IPS-20b (cell line): ENCODE measurements around the gene DOCK4.

ENCODE experiments used
- H3K27ac ChIP-seq: one replicate; pipeline ENCODE4 v1.5.1; 2013; ENCODE audit warnings: low read length
- H3K27me3 ChIP-seq: 2 replicates; pipeline ENCODE4 v1.6.1; 2013; ENCODE audit warnings: mild to moderate bottlenecking, low read length, inconsistent platforms; ENCODE audit not compliant: insufficient read depth
- H3K36me3 ChIP-seq: 2 replicates; pipeline ENCODE4 v1.6.1; 2013; ENCODE audit warnings: low read depth, mild to moderate bottlenecking, inconsistent platforms, low read length, moderate library complexity; ENCODE audit not compliant: insufficient read depth
- H3K4me1 ChIP-seq: 2 replicates; pipeline ENCODE4 v1.6.1; 2013; ENCODE audit warnings: mild to moderate bottlenecking, control low read depth, inconsistent platforms, low read length, moderate library complexity; ENCODE audit not compliant: insufficient read depth
- H3K4me3 ChIP-seq: 2 replicates; pipeline ENCODE4 v1.5.1; 2013; ENCODE audit warnings: mild to moderate bottlenecking, low read length, inconsistent platforms
- H3K9ac ChIP-seq: 2 replicates; pipeline ENCODE4 v1.6.1; 2013; ENCODE audit warnings: low read depth, mild to moderate bottlenecking, inconsistent platforms, low read length, moderate library complexity
- H3K9me3 ChIP-seq: 2 replicates; pipeline ENCODE4 v1.6.1; 2013; ENCODE audit warnings: mild to moderate bottlenecking, low read depth, low read length, inconsistent platforms; ENCODE audit not compliant: insufficient read depth

DOCK4 gene

DNA sequence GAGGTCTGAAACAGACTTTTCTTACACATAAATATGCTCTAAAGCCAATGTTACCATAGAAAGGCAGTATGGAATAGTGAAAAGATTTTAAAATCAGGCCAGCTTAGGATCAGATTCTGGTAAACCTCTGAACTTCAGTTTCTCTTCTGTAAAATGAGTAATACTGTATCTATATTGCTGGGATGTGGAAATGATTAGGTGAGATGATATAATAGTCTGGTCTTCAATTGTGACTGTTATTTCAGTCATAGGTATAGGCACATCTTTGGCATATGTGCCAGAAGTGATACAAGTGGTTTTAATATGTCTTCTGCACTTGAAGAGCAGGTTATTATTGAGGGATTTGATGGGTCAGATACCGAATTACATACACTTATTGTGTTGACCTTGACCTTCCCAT, 7.5 kb upstream of the DOCK4 start:
- H3K4me1 ChIP-seq: peaks cover 16% of the 10 kb centered on the region
- H3K9me3 ChIP-seq: no peaks in the 10 kb centered on the region

DNA sequence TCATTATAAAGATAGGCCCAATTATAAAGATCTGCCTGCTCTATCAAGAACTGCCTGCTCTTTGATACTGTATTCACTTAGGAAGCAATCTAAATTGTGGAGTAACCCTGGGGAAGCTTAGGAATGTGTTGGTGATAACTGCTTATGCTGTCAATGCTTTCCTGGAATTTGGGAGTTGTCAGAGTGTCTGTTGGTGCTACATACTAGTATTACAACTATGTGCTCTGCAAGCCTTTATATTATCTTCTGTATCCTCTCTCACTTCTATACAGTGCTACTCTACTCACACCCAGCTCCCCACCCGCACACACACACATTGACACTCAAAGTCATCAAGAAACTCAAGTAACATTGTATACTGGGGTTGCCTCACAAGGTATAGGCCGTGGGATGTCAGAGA, 6.4 kb upstream of the DOCK4 start:
- no peaks in the 10 kb centered on the region for H3K9me3 ChIP-seq
- no peak overlapping the region for H3K4me3 ChIP-seq
- H3K36me3 ChIP-seq: no peaks in the 10 kb centered on the region
- H3K27me3 ChIP-seq: no peaks in the 10 kb centered on the region
- peaks cover 16% of the 10 kb centered on the region for H3K4me1 ChIP-seq
- no peak overlapping the region for H3K9ac ChIP-seq
- H3K27ac ChIP-seq: no peak overlapping the region

More for the DNA sequence above, 7.5 kb upstream of the DOCK4 start:
- no peaks in the 10 kb centered on the region for H3K27me3 ChIP-seq
- H3K27ac ChIP-seq: no peak overlapping the region
- H3K4me3 ChIP-seq: no peak overlapping the region
- no peak overlapping the region for H3K9ac ChIP-seq
- no peaks in the 10 kb centered on the region for H3K36me3 ChIP-seq

DNA sequence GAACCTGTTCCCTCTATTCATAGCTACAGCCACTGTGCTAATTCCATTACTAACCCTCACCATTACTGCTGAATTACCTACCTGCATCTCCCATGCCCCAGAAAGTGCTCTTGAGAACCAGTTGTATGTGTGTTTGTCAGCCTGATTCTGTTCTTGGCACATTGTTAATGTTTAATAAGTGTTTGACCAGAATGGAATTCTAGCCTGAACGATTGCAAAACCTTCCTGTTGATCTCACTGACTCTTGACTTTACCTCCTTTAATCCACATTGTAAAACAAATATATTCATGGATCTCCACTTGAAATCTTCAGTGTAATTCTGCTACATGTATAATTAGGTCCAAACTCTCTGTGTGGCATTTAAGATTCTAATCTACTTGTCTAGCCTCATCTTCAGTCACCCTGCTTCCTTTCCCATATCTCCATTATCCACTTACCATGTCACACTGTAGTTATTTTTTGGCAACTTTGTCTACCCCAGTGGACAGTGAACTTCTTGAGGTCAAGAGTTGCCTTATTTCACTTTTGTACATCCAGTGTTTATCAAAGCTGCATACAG, 5.2 kb upstream of the DOCK4 start:
- H3K27me3 ChIP-seq: no peaks in the 10 kb centered on the region
- H3K9ac ChIP-seq: no peak overlapping the region
- peaks cover 20% of the 10 kb centered on the region for H3K4me1 ChIP-seq
- no peaks in the 10 kb centered on the region for H3K36me3 ChIP-seq
- H3K9me3 ChIP-seq: no peaks in the 10 kb centered on the region
- no peak overlapping the region for H3K27ac ChIP-seq
- no peak overlapping the region for H3K4me3 ChIP-seq

DNA sequence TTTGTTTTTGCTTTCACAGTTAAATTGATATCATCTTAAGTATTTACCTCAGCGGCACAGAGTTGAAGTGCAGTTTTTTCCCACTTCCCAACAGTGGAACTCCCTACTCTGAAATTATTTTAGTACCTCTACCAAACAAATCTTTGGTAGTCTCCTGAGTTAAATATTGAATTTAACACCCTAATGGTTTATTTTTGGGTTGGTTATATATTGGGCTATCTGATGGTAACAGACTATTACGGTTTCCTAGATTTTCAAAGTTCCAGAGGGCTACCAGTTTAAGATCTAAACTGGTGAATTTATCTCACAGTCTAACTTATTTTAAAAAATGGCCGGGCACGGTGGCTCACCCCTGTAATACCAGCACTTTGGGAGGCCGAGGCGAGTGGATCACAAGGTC, 1.6 kb upstream of the DOCK4 start:
- H3K9me3 ChIP-seq: no peaks in the 10 kb centered on the region
- H3K9ac ChIP-seq: 0 out of 2 replicates have a peak overlapping the region, but pooled peaks have one; percentile 91
- no peaks in the 10 kb centered on the region for H3K36me3 ChIP-seq
- peaks cover 12% of the 10 kb centered on the region; the same call in 1 of the 2 replicates for H3K4me1 ChIP-seq
- no peaks in the 10 kb centered on the region; the same call in 1 of the 2 replicates for H3K27me3 ChIP-seq
- H3K27ac ChIP-seq: no peak overlapping the region
- peak overlapping the region; percentile 95 for H3K4me3 ChIP-seq

DNA sequence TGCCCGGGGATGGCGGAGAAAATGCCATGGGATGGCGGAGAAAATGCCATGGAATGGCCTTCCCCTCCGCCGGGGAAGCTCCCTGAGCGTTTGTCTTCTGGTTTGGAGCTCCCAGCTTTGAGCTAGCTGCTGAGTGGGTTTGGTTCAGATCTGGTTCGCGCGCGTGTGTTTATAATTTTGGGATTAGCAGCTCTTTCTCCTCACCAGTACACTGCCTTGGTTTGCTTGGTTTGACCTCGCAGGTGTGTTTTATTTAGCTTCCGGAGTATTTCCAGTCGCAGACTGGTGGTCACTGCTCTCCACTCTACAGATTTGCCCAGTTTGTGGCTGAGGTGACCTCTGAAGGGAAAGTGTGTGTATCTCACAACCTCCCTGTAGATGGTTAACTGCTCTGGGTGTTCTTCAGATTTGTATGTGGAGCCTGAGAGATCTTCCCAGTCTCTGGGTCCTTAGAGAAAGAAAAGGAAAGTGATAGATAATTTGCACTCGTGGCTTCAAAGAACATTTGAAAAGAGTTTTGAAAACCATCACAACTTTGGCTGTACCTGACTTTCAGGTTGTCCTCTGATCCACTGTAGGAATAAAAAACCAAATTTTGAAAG, 893 bp upstream of the DOCK4 start:
- Histone ChIP-seq H3K36me3 (no peaks in the 10 kb centered on the region), H3K4me3 (peak overlapping the region; percentile 95), H3K27me3 (no peaks in the 10 kb centered on the region; the same call in 1 of the 2 replicates), H3K27ac (peak overlapping the region; percentile 86), H3K9ac (peak overlapping the region; percentile 91; the same call in 1 of the 2 replicates), H3K4me1 (peaks cover 12% of the 10 kb centered on the region; the same call in 1 of the 2 replicates), H3K9me3 (no peaks in the 10 kb centered on the region)

DNA sequence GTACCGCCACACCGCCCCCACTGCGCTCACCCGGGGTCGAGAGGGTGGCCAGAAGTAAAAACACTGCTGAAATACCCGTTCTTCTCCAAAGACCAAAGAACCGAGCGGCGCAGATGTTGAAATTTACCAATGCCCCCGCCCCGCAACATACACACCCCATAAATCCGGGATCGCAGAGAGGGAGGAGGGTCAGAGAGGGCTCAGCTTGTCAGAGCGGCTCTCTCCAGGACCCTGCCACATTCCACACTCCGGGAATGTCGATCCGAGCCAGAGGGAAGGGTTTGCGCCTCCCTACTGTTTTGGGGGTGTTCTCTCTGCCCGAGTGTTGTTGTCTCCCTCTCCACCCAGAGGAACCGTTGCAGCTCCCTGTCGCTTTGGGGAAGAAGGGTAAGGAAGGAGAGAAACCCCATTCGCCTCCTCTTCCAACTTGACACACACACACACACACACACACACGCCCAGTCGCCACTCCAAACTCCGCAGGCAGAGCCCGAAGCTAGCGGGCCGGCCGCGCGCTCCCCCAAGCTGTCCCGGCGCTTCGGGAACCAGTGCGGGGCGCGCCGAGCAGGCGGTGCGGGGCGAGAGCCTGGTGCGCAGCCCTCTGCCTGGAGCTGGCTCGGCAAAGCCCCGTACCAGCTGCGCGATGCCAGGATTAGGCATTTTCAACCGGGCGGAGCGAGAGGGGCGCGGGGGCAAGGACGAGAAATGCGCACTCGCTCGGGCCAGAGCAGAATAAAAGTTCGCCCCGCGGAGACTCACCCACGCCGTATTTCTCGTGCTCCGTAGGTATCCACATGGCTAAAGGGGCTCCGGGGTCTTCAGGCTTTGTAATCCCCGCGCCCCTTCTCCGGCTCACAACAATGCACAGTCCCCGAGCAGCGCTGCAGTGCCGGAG, 609 bp downstream of the DOCK4 start:
- H3K4me3 ChIP-seq: peak overlapping the region; percentile 95
- H3K27ac ChIP-seq: no peak overlapping the region
- no peaks in the 10 kb centered on the region for H3K9me3 ChIP-seq
- no peaks in the 10 kb centered on the region; the same call in 1 of the 2 replicates for H3K27me3 ChIP-seq
- H3K9ac ChIP-seq: peak overlapping the region; percentile 81; the same call in 1 of the 2 replicates
- peaks cover 7% of the 10 kb centered on the region; the same call in 1 of the 2 replicates for H3K4me1 ChIP-seq
- H3K36me3 ChIP-seq: no peaks in the 10 kb centered on the region

DNA sequence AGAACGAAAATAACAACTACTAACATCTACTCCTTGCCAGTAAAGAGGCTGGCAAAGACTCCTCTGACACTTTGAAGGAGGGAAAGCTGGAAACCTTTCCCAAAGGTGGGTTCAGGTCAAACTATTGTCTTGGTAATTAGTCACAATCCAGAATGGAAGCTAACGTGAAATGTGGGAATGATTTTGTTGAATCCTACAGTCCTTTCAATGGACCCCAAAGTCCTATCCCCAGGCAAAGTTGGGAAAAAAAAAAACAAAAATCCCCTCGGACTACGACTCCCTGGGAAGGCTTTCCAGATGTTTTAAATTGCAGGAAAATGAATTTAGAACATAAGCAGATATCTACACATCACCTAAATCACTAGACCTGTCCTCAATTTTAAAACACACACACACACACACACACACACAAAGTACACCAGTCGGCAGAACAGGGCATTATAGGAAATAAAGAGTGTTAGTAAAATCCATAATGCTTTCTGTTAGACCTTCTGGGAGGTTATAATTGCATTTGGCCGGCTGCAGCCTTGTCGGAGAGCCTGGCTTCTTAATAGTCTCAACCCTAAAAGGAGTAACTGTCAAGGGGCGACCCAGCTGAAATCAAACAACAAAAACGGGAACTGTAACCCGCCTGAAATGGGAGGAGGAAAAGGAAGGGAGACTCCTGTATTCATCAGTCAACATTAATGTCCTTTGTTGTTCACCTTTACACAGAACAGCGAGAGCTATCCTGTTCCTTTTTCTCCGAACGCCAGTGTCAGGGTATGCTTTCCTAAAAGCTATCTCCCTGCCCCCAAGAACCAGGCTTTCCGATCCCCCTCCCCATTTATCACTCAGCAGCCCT, 1.5 kb downstream of the DOCK4 start:
- H3K27ac ChIP-seq: no peak overlapping the region
- H3K9ac ChIP-seq: peak overlapping the region; percentile 81; the same call in 1 of the 2 replicates
- H3K36me3 ChIP-seq: no peaks in the 10 kb centered on the region
- H3K4me1 ChIP-seq: peaks cover 7% of the 10 kb centered on the region; the same call in 1 of the 2 replicates
- H3K4me3 ChIP-seq: peak overlapping the region; percentile 95
- H3K27me3 ChIP-seq: no peaks in the 10 kb centered on the region; the same call in 1 of the 2 replicates
- no peaks in the 10 kb centered on the region for H3K9me3 ChIP-seq

DNA sequence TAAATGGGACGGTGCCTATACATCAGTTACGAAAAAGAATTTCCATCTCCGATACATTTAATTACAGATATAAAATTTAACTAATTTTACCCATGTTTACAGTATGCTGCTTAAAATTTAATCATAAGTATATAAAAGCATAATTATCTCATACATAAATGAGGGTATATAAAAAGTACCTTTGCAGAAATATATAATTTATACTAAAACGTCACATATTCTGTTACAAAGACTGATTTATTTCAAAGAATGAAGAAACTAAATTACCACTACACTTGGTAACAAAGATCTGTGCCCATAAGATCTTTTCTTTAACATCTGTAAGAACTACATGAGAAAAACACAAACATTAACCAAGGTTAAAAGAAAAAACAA, 2.8 kb downstream of the DOCK4 start:
- H3K27me3 ChIP-seq: no peaks in the 10 kb centered on the region; the same call in 1 of the 2 replicates
- H3K27ac ChIP-seq: no peak overlapping the region
- H3K4me1 ChIP-seq: peaks cover 7% of the 10 kb centered on the region; the same call in 1 of the 2 replicates
- H3K36me3 ChIP-seq: no peaks in the 10 kb centered on the region
- peak overlapping the region; percentile 95; the same call in 1 of the 2 replicates for H3K4me3 ChIP-seq
- no peaks in the 10 kb centered on the region for H3K9me3 ChIP-seq
- no peak overlapping the region for H3K9ac ChIP-seq

DNA sequence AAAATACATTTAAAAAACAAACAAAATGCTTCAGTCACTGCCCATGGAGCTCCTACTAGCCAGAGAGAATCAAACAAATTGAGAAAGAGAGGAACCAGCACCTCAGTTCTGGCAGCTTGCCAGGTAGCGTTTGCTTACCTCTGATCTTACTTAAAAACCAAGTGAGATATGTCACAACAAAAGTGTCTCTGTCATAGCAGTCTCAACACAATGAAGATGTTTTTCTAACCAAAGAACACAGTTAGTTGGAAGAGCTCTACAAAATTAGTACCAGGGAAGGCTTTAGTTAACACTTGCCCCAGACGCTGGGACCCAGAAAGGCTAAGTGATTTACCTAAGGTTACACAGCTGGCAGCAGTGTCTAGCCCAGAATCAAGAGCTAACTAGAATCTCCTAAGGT, 3.4 kb downstream of the DOCK4 start:
- Histone ChIP-seq H3K4me3 (no peak overlapping the region), H3K27ac (no peak overlapping the region), H3K9ac (no peak overlapping the region), H3K9me3 (no peaks in the 10 kb centered on the region), H3K4me1 (peaks cover 7% of the 10 kb centered on the region; the same call in 1 of the 2 replicates), H3K36me3 (no peaks in the 10 kb centered on the region), H3K27me3 (no peaks in the 10 kb centered on the region; the same call in 1 of the 2 replicates)

DNA sequence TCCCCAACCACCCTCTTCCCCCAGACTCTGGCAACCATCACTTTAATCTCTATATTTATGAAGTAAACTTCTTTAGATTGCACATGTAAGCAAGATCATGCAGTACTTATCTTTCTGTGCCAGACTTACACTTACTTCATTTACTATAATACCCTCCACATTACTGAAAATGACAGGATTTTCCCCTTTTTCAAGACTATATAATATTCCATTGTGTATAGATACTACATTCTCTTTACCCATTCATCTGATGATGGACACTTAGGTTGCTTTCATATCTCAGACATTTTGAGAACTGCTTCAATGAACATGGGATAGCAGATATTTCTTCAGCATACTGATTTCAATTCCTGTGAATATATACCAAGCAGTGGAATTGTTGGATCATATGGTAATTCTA, 4.4 kb downstream of the DOCK4 start:
- no peak overlapping the region for H3K27ac ChIP-seq
- H3K4me3 ChIP-seq: no peak overlapping the region
- no peaks in the 10 kb centered on the region for H3K9me3 ChIP-seq
- H3K27me3 ChIP-seq: no peaks in the 10 kb centered on the region; the same call in 1 of the 2 replicates
- H3K4me1 ChIP-seq: peaks cover 3% of the 10 kb centered on the region; the same call in 1 of the 2 replicates
- no peak overlapping the region for H3K9ac ChIP-seq
- no peaks in the 10 kb centered on the region for H3K36me3 ChIP-seq

DNA sequence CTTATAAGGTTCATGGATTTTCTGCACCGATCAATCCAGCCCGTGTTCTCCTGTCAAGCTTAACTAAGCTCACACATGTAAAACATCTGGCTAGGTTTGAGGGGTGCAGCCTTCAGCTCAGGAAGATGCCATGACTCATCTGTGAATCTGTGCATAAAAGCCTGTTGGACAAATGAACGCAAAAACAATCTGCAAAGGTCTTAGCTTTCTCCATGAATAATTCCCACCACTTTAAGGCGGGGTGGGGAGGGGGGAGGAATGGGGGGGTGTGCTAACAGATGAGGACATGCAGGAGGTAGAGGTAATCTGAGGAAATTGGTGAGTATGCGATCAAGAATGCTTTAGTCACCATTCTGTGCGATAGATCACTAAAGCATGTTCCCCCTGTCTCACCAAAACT, 4.8 kb downstream of the DOCK4 start:
- no peak overlapping the region for H3K4me3 ChIP-seq
- H3K9ac ChIP-seq: no peak overlapping the region
- H3K27ac ChIP-seq: no peak overlapping the region
- peaks cover 3% of the 10 kb centered on the region; the same call in 1 of the 2 replicates for H3K4me1 ChIP-seq
- no peaks in the 10 kb centered on the region for H3K9me3 ChIP-seq
- no peaks in the 10 kb centered on the region for H3K36me3 ChIP-seq
- H3K27me3 ChIP-seq: no peaks in the 10 kb centered on the region; the same call in 1 of the 2 replicates
